ENCODE results near the gene CCN5. TPM values are rescaled to one million over a fixed set of nuclear protein-coding genes. Genes with fewer than 3 reads are reported as not detected.

The CCN5 gene
- total and polyA plus RNA-seq, 8 donors, result 0.29 to 20.8 (median 0.48) TPM

- DNase-seq, result no peak
Observed at GRCh38 chr20:44714102-44714700, 968 bp upstream of the CCN5 start.

GRCh38 chr20:44715499-44716308, 535 bp downstream of the CCN5 start:
- Histone ChIP-seq H3K27ac (no peak overlapping the region), H3K27me3 (no peaks in the 10 kb centered on the region), H3K4me1 (peaks cover 12 to 19% of the 10 kb centered on the region in 2 donors), H3K4me3 (no peak overlapping the region), H3K36me3 (no peaks in the 10 kb centered on the region), H3K9me3 (no peaks in the 10 kb centered on the region)
- ATAC-seq (no peak), DNase-seq (no peak)
- intact Hi-C loops (cut with DNase I), result no loop called here
- no peak for TF ChIP-seq CTCF (IDR thresholded peaks at IDR 0.05)

More at GRCh38 chr20:44714102-44714700, 968 bp upstream of the CCN5 start:
- H3K4me1 ChIP-seq, result peaks cover 8 to 14% of the 10 kb centered on the region in 2 donors
- H3K4me3 ChIP-seq, result no peak overlapping the region
- no peaks in the 10 kb centered on the region for H3K9me3 ChIP-seq
- H3K27me3 ChIP-seq, result no peaks in the 10 kb centered on the region
- peak; percentile 50 for ATAC-seq
- no peak for TF ChIP-seq CTCF (IDR thresholded peaks at IDR 0.05)
- intact Hi-C loops (cut with DNase I), result no loop called here
- H3K27ac ChIP-seq, result no peak overlapping the region
- no peaks in the 10 kb centered on the region for H3K36me3 ChIP-seq

- Histone ChIP-seq H3K9me3 (no peaks in the 10 kb centered on the region), H3K27me3 (no peaks in the 10 kb centered on the region), H3K27ac (no peak overlapping the region), H3K4me1 (peaks cover 14 to 19% of the 10 kb centered on the region in 2 donors), H3K36me3 (no peaks in the 10 kb centered on the region), H3K4me3 (no peak overlapping the region)
- ATAC-seq (no peak), DNase-seq (no peak)
- intact Hi-C loops (cut with DNase I), result no loop called here
- no peak for TF ChIP-seq CTCF (IDR thresholded peaks at IDR 0.05)
Observed at GRCh38 chr20:44716309-44717106, 1.3 kb downstream of the CCN5 start.

- ATAC-seq, result no peak
- TF ChIP-seq CTCF (IDR thresholded peaks at IDR 0.05), result no peak
- Histone ChIP-seq H3K36me3 (no peaks in the 10 kb centered on the region), H3K9me3 (no peaks in the 10 kb centered on the region), H3K27ac (no peak overlapping the region), H3K4me3 (no peak overlapping the region), H3K27me3 (no peaks in the 10 kb centered on the region), H3K4me1 (peaks cover 14 to 19% of the 10 kb centered on the region in 2 donors)
- DNase-seq, result no peak
- intact Hi-C loops (cut with DNase I), result no loop called here
Observed at GRCh38 chr20:44717986-44718385, 2.8 kb downstream of the CCN5 start.

GRCh38 chr20:44719841-44720240, 4.7 kb downstream of the CCN5 start:
- H3K27ac ChIP-seq, result no peak overlapping the region
- TF ChIP-seq CTCF (IDR thresholded peaks at IDR 0.05), result no peak
- intact Hi-C loops (cut with DNase I), result no loop called here
- peaks cover 6 to 11% of the 10 kb centered on the region in 2 donors for H3K4me1 ChIP-seq
- H3K27me3 ChIP-seq, result peaks cover 0 to 1% of the 10 kb centered on the region in 2 donors
- H3K4me3 ChIP-seq, result no peak overlapping the region
- no peaks in the 10 kb centered on the region for H3K9me3 ChIP-seq
- ATAC-seq (no peak), DNase-seq (peak in 1 of 4 donors; percentile 75)
- H3K36me3 ChIP-seq, result no peaks in the 10 kb centered on the region
